GM23248 (cell line): Measurements from ENCODE around the gene AADAT.

Experiments used
- EZH2 ChIP-seq: fragments of 200-600 bp; sonication (generic); IDR thresholded peaks from 2 replicates; pipeline ENCODE4 v1.6.1; 2018; ENCODE audit warnings: antibody characterized with exemption, mild to moderate bottlenecking; ENCODE audit not compliant: insufficient read depth, poor library complexity, severe bottlenecking
- EZH2phosphoT487 ChIP-seq: fragments of 200-600 bp; sonication (generic); IDR thresholded peaks from 2 replicates; pipeline ENCODE4 v1.6.1; 2018; ENCODE audit warnings: antibody characterized with exemption, moderate library complexity, mild to moderate bottlenecking, low read depth; ENCODE audit not compliant: insufficient read depth

DNA sequence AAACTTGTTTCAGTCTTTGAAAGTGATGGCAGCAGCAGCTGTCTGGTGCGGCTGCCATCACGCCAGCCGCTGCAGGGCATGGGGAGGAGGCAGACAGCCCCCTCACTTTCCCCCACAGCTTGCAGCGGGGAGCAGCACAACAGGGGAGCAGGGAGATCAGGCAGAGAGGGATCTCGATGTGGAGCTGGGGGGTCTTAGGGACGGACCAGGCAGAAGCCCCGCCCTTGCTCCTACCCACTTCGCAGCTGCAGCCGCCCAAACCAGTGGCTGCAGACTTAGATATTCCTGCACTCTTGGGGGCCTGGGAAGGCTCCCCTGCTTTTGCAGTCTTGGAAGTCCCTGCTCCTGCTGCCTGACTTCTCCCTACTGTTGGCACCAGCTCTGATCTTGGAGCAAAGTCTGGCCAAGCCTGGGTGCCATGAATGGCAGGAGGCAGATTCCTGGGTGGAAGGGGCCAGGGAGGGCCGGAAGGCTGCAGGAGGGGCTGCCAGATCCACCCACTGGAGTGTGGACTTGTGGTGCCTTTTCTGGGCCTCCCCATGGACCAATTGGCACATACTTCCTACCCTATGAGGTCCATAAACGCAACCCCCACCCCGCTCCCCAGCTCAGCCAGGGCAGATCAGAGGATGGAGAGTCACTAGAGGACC lies 49.6 kb downstream of the AADAT start:
- TF ChIP-seq EZH2phosphoT487 (no peak), EZH2 (no peak)
